GM12878 (cell line): ENCODE results near the gene PXDC1. TPM values are rescaled to one million over a fixed set of nuclear protein-coding genes. Genes with fewer than 3 reads are reported as not detected.

Source experiments
- ATAC-seq: fragments of 200-7000 bp; cut with Tn5 transposase; 3 replicates; pipeline ENCODE4 v1.9.1; 2020; ENCODE audit warnings: mild to moderate bottlenecking, moderate library complexity
- BruUV-seq: library from RNA; stranded (reverse); fragments of 400-500 nt; replicated peaks from 2 replicates; lab custom pipeline; 2021; lab: Mats Ljungman, UMichigan
- CTCF ChIA-PET: fragments of 300-600 bp; sonication (Branson Sonifier 250); formaldehyde crosslinking; extraction: SDS; loops from one replicate; lab custom pipeline; 2021; ENCODE audit warnings: inconsistent platforms; lab: Yijun Ruan, JAX
- POLR2A ChIA-PET: fragments of 350-600 bp; formaldehyde crosslinking; extraction: SDS; loops from one replicate; lab custom pipeline; 2021; ENCODE audit warnings: inconsistent platforms; lab: Charles Lee
- RAD21 ChIA-PET: fragments of 300-600 bp; sonication (Branson Sonifier 250); formaldehyde crosslinking; loops from one replicate; lab custom pipeline; 2023; ENCODE audit warnings: antibody characterized with exemption; ENCODE audit not compliant: unreplicated experiment; lab: Charles Lee
- SMC1A ChIA-PET: fragments of 300-600 bp; sonication (Branson Sonifier 250); formaldehyde crosslinking; loops from one replicate; lab custom pipeline; 2023; ENCODE audit not compliant: unreplicated experiment, uncharacterized antibody; lab: Charles Lee
- DNase-seq: peaks from one replicate; pipeline ENCODE4 v3.0.0-alpha.2; 2011; ENCODE audit warnings: low read depth, low spot score
- FAIRE-seq: peaks from 3 replicates; lab custom pipeline; 2011; peaks lifted over from hg19 to GRCh38; lab: Jason Lieb, UNC
- H2AFZ ChIP-seq: 2 replicates; pipeline ENCODE4 v1.6.0; 2011; ENCODE audit warnings: low read depth, low read length, control low read depth; ENCODE audit not compliant: control insufficient read depth
- H3K27ac ChIP-seq: 2 replicates; pipeline ENCODE4 v1.5.1; 2011; ENCODE audit warnings: control low read depth; ENCODE audit not compliant: control insufficient read depth, insufficient read depth
- H3K27me3 ChIP-seq, 2 experiments: replicated peaks in 1 of 2; 2 replicates each; pipeline versions ENCODE4 v1.6.0 to v1.6.1; 2011; ENCODE audit warnings: low read length in 1 of 2; ENCODE audit not compliant: control insufficient read depth in 2 of 2, insufficient read depth in 2 of 2
- H3K36me3 ChIP-seq, 2 experiments: 2 replicates each; pipeline ENCODE4 v1.5.1; 2011; ENCODE audit warnings: low read length in 1 of 2; ENCODE audit not compliant: control insufficient read depth in 2 of 2, insufficient read depth in 2 of 2
- H3K4me1 ChIP-seq: 2 replicates; pipeline ENCODE4 v1.6.1; 2011; ENCODE audit warnings: mild to moderate bottlenecking, low read length, moderate library complexity, mixed read lengths; ENCODE audit not compliant: control insufficient read depth, insufficient read depth
- H3K4me2 ChIP-seq: 2 replicates; pipeline ENCODE4 v1.6.0; 2011; ENCODE audit warnings: control low read depth; ENCODE audit not compliant: control insufficient read depth, insufficient read depth
- H3K4me3 ChIP-seq: fragments of 200-600 bp; sonication (generic); 2 replicates; pipeline ENCODE4 v1.5.1; 2016
- H3K79me2 ChIP-seq: 2 replicates; pipeline ENCODE4 v1.6.0; 2011; ENCODE audit warnings: low read length; ENCODE audit not compliant: control insufficient read depth, insufficient read depth
- H3K9ac ChIP-seq: 2 replicates; pipeline ENCODE4 v1.8.0; 2011; ENCODE audit warnings: low read length, control low read depth, mixed read lengths; ENCODE audit not compliant: control insufficient read depth, insufficient read depth
- H3K9me3 ChIP-seq: replicated peaks from 3 replicates; pipeline ENCODE4 v1.5.1; 2011; ENCODE audit warnings: mild to moderate bottlenecking, low read length; ENCODE audit not compliant: control insufficient read depth, insufficient read depth
- H4K20me1 ChIP-seq: 2 replicates; pipeline ENCODE4 v1.6.0; 2011; ENCODE audit not compliant: control insufficient read depth, insufficient read depth
- BACH1 ChIP-seq: fragments of 450-650 bp; IDR thresholded peaks from 2 replicates; pipeline ENCODE4 v1.6.1; 2017; ENCODE audit warnings: mild to moderate bottlenecking, borderline replicate concordance
- BRCA1 ChIP-seq: IDR thresholded peaks from 2 replicates; pipeline ENCODE4 v1.6.1; 2011; ENCODE audit warnings: low read depth, low read length, improper control_type of control experiment
- CBFB ChIP-seq: IDR thresholded peaks from 2 replicates; pipeline ENCODE4 v1.6.1; 2016; ENCODE audit warnings: antibody characterized with exemption, low read depth
- CBX5 ChIP-seq: sonication (generic); IDR thresholded peaks from 2 replicates; pipeline ENCODE4 v1.6.1; 2016; ENCODE audit warnings: low read depth, moderate library complexity, mild to moderate bottlenecking, inconsistent platforms
- DPF2 ChIP-seq: fragments of 450-650 bp; IDR thresholded peaks from 2 replicates; pipeline ENCODE4 v1.6.1; 2017; ENCODE audit warnings: mild to moderate bottlenecking
- IRF4 ChIP-seq: IDR thresholded peaks from 2 replicates; pipeline ENCODE4 v1.6.1; 2011; ENCODE audit warnings: low read depth, low read length
- MEF2B ChIP-seq: fragments of 450-650 bp; IDR thresholded peaks from 2 replicates; pipeline ENCODE4 v1.6.1; 2018; ENCODE audit warnings: mild to moderate bottlenecking, moderate library complexity; ENCODE audit not compliant: partially characterized antibody, poor library complexity, severe bottlenecking
- MYC ChIP-seq: IDR thresholded peaks from 2 replicates; pipeline ENCODE4 v1.6.1; 2011; ENCODE audit warnings: mild to moderate bottlenecking, low read length, moderate library complexity, inconsistent platforms; ENCODE audit not compliant: insufficient read depth, insufficient replicate concordance, insufficient read length, severe bottlenecking
- PAX8 ChIP-seq: fragments of 450-650 bp; IDR thresholded peaks from 2 replicates; pipeline ENCODE4 v1.6.1; 2017; ENCODE audit warnings: mild to moderate bottlenecking, moderate library complexity
- POU2F2 ChIP-seq: IDR thresholded peaks from 3 replicates; pipeline ENCODE4 v1.6.1; 2011; ENCODE audit warnings: low read depth, mild to moderate bottlenecking, low read length, borderline replicate concordance
- SUPT20H ChIP-seq: IDR thresholded peaks from 2 replicates; pipeline ENCODE4 v1.6.1; 2011; ENCODE audit warnings: low read depth, mild to moderate bottlenecking, low read length, moderate library complexity, borderline replicate concordance; ENCODE audit not compliant: control insufficient read depth
- TBL1XR1 ChIP-seq: IDR thresholded peaks from 2 replicates; pipeline ENCODE4 v1.6.1; 2012; ENCODE audit warnings: low read depth, low read length, improper control_type of control experiment
- TCF3 ChIP-seq: IDR thresholded peaks from 2 replicates; pipeline ENCODE4 v1.6.1; 2012; ENCODE audit warnings: low read depth, mild to moderate bottlenecking, low read length, borderline replicate concordance; ENCODE audit not compliant: insufficient read depth
- ZNF207 ChIP-seq: fragments of 450-650 bp; IDR thresholded peaks from 2 replicates; pipeline ENCODE4 v1.6.1; 2014; ENCODE audit warnings: antibody characterized with exemption, mild to moderate bottlenecking, borderline replicate concordance
- WGBS: methylation state at CpG from one replicate; pipeline ENCODE4 v1.1.6; 2016; ENCODE audit warnings: low lambda C conversion rate; ENCODE audit not compliant: insufficient replicate concordance, insufficient coverage; ENCODE audit errors: missing lambda C conversion rate; 5-methylcytosine and 5-hydroxymethylcytosine counted together
- in situ Hi-C: fragments of 300-500 bp; cut with MboI; formaldehyde crosslinking; loops from 9 replicates; pipeline ENCODE4 v1.14.3; 2018; ENCODE audit warnings: mixed read lengths
- intact Hi-C: fragments of 100-400 bp; cut with micrococcal nuclease; formaldehyde crosslinking; loops from one replicate; pipeline ENCODE4 v1.14.2; 2022; ENCODE audit not compliant: unreplicated experiment
- polyA plus RNA-seq, 11 experiments: library from polyadenylated mRNA; depleted of rRNA in 4 of 11; unstranded in 6 of 11; stranded (reverse) in 5 of 11; fragments of >200 nt; fragmentation: Nextera tagmentation in 4 of 11; fragmentation: Illumina TruSeq in 1 of 11; extraction: Ambion mirVana in 4 of 11; extraction: Trizol in 1 of 11; gene quantifications; 1 replicate in 1 of 11; 2 replicates in 10 of 11; pipeline versions ENCODE4 v1.2.1 to v1.2.3, GENCODE V29; 2011 to 2016; ENCODE audit warnings: inconsistent platforms in 2 of 11, missing spikeins in 2 of 11, low read depth in 1 of 11
- total RNA-seq, 4 experiments: library from RNA; depleted of rRNA in 3 of 4; stranded (reverse); fragments of >200 nt in 3 of 4; fragmentation: Illumina TruSeq in 1 of 4; extraction: Trizol in 1 of 4; gene quantifications; 2 replicates each; pipeline versions ENCODE4 v1.2.1 to v1.2.3, GENCODE V29; 2013 to 2021
- TF ChIP-seq, protein P1 (sequence below): fragments of 150-350 bp; IDR thresholded peaks from 2 replicates; pipeline ENCODE4 v1.6.1; 2016; ENCODE audit warnings: low read depth, low read length
- TF ChIP-seq, protein P2 (sequence below): fragments of 450-650 bp; IDR thresholded peaks from 2 replicates; pipeline ENCODE4 v1.6.1; 2016; ENCODE audit warnings: mild to moderate bottlenecking, moderate library complexity, borderline replicate concordance

The PXDC1 gene
- total and polyA plus RNA-seq, 10 of the 15 experiments (the other 5 are each of a cell fraction or from before 2014, with no cell fraction given), result 0.03 to 0.72 (median 0.32) TPM; not detected in 2

DNA sequence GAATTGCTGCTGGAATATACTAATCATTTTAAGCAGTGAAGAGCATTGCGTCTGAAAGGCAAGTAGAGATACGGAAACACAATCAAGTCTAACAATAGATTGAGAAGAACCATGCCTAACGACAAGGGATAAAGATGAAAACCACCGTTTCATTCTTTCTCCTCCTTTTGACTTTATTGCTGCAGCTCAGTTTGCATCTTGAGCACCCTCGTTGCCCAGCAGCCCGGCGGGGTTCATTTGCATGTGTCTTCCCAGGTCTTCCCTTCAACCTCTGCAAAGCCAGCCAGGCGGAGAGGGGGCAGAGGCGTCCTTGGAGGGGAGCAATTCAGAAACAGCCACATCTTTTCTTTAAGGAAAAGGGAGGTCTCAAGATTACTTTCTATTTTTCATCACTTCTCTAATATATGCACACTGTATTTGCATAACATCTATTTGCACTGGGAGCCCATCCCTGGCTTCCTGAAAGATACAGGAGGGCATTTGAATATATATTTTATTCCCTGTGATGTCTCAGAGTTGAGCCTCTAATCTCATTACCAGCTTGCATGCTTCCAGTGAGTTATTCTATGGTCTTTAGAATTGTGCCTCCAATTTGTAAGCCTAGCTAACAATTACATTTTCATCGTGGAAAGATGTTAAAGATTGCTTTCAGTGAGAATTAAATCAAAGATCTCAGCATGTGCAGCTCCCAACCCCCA, 18.7 kb upstream of the PXDC1 start (continued):
- TF ChIP-seq PAX8 (no peak), ZNF207 (no peak), CBX5 (no peak), TCF3 (no peak), POU2F2 (no peak)

DNA sequence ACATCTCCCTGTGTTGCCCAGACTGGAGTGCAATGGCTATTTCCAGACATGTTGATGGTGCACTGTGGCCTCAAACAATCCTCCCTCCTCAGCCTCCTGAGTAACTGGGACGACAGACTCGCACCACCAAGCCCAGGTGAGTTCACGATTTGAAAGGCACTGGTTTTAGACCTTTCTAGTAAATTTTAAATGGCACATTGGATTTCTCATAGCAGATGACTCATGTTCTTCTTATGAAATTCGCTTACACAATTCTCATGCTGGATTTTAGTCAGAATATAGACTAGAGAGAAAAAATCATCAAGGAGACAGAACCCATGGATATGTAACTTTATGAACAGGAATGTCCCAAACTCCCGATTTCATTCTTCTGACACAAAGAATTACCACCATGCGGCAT, 18.1 kb upstream of the PXDC1 start:
- no peaks in the 10 kb centered on the region for H3K79me2 ChIP-seq
- no peak for FAIRE-seq
- no peak overlapping the region for H3K4me3 ChIP-seq
- ChIA-PET CTCF (no interaction called here), POLR2A (no interaction called here), RAD21 (interaction anchor here (0.6 to 0.8 kb wide), 4 partner anchors 56 to 1231 kb away, joined by 3 read pairs; no protein-coding TSS in a partner anchor), SMC1A (interaction anchor here (0.9 kb wide), 1 partner anchor 24 kb away, joined by 3 read pairs; no protein-coding TSS in a partner anchor)
- H2AFZ ChIP-seq, result no peak overlapping the region
- H3K9ac ChIP-seq, result no peak overlapping the region
- no peaks in the 10 kb centered on the region; a peak in 1 of 4 replicates for H3K27me3 ChIP-seq
- no peaks in the 10 kb centered on the region for H3K9me3 ChIP-seq
- H3K4me2 ChIP-seq, result no peak overlapping the region
- no peaks in the 10 kb centered on the region for H3K36me3 ChIP-seq
- intact Hi-C loops (no loop called here), in situ Hi-C loops (no loop called here)
- H3K4me1 ChIP-seq, result no peaks in the 10 kb centered on the region
- ATAC-seq, result no peak
- H3K27ac ChIP-seq, result no peak overlapping the region
- H4K20me1 ChIP-seq, result no peaks in the 10 kb centered on the region
- TF ChIP-seq BRCA1, result no peak
- TF ChIP-seq SUPT20H, result no peak
- no peak for TF ChIP-seq BACH1
- TF ChIP-seq TBL1XR1, result no peak
- TF ChIP-seq, protein P1, sequence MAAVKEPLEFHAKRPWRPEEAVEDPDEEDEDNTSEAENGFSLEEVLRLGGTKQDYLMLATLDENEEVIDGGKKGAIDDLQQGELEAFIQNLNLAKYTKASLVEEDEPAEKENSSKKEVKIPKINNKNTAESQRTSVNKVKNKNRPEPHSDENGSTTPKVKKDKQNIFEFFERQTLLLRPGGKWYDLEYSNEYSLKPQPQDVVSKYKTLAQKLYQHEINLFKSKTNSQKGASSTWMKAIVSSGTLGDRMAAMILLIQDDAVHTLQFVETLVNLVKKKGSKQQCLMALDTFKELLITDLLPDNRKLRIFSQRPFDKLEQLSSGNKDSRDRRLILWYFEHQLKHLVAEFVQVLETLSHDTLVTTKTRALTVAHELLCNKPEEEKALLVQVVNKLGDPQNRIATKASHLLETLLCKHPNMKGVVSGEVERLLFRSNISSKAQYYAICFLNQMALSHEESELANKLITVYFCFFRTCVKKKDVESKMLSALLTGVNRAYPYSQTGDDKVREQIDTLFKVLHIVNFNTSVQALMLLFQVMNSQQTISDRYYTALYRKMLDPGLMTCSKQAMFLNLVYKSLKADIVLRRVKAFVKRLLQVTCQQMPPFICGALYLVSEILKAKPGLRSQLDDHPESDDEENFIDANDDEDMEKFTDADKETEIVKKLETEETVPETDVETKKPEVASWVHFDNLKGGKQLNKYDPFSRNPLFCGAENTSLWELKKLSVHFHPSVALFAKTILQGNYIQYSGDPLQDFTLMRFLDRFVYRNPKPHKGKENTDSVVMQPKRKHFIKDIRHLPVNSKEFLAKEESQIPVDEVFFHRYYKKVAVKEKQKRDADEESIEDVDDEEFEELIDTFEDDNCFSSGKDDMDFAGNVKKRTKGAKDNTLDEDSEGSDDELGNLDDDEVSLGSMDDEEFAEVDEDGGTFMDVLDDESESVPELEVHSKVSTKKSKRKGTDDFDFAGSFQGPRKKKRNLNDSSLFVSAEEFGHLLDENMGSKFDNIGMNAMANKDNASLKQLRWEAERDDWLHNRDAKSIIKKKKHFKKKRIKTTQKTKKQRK, result no peak
- TF ChIP-seq MYC, result no peak
- TF ChIP-seq IRF4, result no peak
- no peak for TF ChIP-seq CBFB
- no peak for TF ChIP-seq MEF2B
- no peak for TF ChIP-seq DPF2
- TF ChIP-seq, protein P2, sequence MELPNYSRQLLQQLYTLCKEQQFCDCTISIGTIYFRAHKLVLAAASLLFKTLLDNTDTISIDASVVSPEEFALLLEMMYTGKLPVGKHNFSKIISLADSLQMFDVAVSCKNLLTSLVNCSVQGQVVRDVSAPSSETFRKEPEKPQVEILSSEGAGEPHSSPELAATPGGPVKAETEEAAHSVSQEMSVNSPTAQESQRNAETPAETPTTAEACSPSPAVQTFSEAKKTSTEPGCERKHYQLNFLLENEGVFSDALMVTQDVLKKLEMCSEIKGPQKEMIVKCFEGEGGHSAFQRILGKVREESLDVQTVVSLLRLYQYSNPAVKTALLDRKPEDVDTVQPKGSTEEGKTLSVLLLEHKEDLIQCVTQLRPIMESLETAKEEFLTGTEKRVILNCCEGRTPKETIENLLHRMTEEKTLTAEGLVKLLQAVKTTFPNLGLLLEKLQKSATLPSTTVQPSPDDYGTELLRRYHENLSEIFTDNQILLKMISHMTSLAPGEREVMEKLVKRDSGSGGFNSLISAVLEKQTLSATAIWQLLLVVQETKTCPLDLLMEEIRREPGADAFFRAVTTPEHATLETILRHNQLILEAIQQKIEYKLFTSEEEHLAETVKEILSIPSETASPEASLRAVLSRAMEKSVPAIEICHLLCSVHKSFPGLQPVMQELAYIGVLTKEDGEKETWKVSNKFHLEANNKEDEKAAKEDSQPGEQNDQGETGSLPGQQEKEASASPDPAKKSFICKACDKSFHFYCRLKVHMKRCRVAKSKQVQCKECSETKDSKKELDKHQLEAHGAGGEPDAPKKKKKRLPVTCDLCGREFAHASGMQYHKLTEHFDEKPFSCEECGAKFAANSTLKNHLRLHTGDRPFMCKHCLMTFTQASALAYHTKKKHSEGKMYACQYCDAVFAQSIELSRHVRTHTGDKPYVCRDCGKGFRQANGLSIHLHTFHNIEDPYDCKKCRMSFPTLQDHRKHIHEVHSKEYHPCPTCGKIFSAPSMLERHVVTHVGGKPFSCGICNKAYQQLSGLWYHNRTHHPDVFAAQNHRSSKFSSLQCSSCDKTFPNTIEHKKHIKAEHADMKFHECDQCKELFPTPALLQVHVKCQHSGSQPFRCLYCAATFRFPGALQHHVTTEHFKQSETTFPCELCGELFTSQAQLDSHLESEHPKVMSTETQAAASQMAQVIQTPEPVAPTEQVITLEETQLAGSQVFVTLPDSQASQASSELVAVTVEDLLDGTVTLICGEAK, result no peak
- no TSS peak for BruUV-seq
- WGBS, result 15% methylated on average over 6 of the region's 6 CpGs
- DNase-seq, result no peak
